Activated T-cell treated with anti-CD3 and anti-CD28 coated beads for 24 hours (primary cell): ENCODE results near the gene CAPN10.

Experiments used
- DNase-seq: peaks from one replicate; pipeline ENCODE4 v3.0.0-alpha.2; 2020; ENCODE audit warnings: low read depth

CAPN10 gene

GRCh38 chr2:240640939-240641338 is 54.4 kb downstream of the CAPN10 start:
- no peak for DNase-seq

DNA sequence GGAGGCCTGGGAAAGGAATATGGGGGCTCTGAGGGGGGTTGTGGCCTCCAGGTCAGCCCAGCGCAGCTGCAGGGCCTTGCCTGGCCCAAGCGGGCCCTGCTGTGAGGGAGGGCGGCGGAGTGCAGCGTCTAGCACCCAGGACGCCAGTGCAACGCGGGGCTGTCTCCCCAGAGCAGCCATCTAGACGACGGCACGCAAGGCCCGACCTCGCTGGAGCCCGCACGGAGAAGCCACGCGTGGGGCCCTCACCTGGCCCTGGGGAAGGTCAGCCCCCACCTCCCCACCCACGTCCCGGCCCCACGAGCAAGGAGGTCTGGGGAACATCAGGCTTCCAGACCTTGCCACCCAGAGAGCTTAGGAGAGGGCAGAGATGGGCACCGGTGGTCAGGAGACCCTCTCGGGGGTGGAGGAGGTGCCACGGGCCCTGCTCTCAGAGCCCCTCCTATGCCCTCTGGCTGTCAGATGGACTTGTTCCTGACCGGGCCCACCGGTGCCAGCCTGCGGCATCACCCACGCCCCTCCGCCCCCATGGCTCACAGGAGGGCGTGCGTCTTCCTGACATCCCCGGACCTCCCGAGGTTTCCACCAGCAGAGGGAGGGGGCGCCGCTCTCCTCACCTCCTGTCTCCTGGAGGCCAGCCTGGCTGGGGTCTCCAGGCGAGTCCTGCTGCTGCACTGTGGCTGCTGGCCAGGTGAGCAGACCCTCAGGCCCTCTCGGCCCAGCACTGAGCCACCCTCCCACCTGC is 55.7 kb downstream of the CAPN10 start:
- DNase-seq = no peak

DNA sequence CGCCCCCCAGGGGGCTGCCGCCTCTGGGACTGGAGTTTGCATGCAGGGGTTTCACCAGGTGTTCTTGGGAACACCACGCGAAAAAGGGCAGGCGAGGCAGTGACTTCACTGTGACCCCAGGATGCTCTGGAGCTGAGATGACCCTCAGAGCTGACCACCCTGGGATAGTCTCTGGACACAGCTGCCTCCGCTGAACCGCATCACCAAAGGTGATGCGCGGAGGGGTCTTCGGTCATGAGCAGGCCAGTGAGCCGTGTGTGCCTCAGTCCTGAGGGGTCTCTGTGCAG is 56.2 kb downstream of the CAPN10 start:
- no peak for DNase-seq

DNA sequence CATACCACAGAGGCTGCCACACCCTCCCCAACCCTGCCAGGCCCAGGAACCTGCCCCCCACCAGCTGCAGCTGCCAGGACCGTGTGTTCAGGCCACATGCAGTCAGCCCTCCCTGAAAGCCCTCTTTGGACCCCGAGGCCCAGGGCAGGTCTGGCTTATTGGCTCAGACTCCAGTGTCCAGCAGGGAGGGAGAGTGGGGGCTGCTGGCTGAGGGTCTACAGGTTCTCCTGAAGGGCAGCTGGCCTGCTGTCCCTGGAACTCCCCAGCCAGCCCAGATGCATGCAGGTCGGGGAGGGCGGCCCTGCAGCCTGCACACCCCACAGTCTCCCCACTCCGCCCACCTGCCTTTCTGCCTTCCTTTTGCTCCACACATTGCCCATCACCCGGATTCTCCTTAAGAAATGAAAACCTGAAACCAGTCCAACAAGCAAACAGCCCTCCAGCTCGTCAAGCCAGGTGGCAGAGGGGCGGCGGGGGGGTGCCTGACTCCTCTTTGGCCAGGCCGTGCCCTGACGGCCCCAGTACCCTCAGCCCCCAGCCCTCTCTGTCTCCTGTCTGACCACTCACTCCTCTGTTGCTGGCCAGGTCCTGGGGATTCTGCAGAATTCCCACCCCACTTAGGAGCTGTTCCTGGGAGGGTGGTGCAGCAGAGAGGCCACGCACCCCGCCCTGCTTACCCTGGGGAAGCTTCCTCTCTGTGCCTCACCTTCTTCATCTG is 56.7 kb downstream of the CAPN10 start:
- DNase-seq = no peak

GRCh38 chr2:240643811-240644150 is 57.2 kb downstream of the CAPN10 start:
- no peak for DNase-seq

GRCh38 chr2:240644171-240644651 is 57.7 kb downstream of the CAPN10 start:
- no peak for DNase-seq

GRCh38 chr2:240644859-240645301 is 58.3 kb downstream of the CAPN10 start:
- no peak for DNase-seq

GRCh38 chr2:240645346-240645745 is 58.8 kb downstream of the CAPN10 start:
- DNase-seq = no peak

GRCh38 chr2:240645801-240646175 is 59.3 kb downstream of the CAPN10 start:
- no peak for DNase-seq

- no peak for DNase-seq
Observed at GRCh38 chr2:240646176-240646899, 59.8 kb downstream of the CAPN10 start.

DNA sequence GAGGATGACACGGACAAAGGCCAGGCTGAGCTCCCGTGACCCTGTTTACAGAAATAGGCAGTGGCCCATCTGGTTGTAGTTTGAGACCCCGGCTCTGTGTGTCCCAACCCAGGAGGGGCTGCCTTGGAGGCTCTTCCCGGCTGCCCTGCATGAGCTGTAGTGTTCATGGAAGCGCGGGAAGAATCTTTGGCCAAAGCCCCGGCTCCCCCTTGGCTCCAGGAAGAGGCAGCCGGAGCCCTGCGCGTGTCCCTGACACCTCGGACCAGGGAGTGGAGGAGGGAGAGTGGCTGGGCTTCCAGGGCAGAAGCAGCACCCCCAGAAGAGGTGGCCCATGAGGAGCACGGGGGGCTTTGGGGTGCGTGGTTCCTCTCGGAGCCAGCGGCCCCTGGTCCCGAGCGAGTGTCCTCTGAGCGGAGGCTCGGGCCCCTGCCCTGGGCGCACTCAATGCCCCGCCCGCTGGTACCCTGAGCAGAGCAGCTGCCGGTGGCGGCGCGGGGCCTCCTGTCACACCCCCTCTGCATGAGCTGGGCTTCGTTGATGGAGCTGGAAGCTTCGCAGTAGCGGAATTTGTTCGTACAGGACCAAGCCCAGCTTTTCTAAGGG is 60.5 kb downstream of the CAPN10 start:
- no peak for DNase-seq

GRCh38 chr2:240647503-240648154 is 61.1 kb downstream of the CAPN10 start:
- DNase-seq = no peak

DNA sequence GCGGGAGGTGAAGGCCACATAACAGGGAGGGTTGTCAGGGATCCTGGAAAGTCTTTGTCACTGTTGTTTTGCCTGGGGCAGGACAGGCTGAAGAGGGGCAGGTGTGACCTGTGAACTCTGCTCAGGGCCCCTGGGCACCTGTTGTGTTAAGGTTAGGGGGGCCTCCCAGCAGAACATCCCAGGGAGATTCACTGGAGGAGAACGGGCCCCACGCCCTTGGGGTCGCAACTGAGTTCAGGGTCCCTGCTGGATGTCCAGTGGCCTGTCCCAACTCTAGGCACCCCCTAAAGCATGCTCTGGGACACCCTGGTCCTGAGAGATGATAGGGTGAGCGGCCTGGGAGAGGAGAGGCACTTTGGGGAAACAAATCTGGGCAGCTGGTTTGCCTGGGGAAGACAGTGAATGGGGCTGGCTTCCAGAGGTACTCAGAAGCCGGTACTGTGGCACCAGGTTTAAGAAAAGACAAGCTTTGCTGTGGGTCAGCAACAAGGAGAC is 61.7 kb downstream of the CAPN10 start:
- no peak for DNase-seq
